Measurements from ENCODE around the gene RAB5IF. TPM values are rescaled to one million over a fixed set of nuclear protein-coding genes. Genes with fewer than 3 reads are reported as not detected.
A peak's percentile ranks its signal among the peaks of the same experiment; 100 is the strongest.

Gene RAB5IF
- total and polyA plus RNA-seq, 9 of the 15 experiments (the other 6 are each of a cell fraction or from before 2014, with no cell fraction given) = 26.5 to 198 (median 134) TPM

GRCh38 chr20:36605399-36606157, at the start of gene RAB5IF (continued):
- TF ChIP-seq ZNF277 (CRISPR knock-in tag; IDR thresholded peaks at IDR 0.05; ENCODE audit: borderline replicate concordance) (no peak), TSHZ1 (CRISPR knock-in tag; IDR thresholded peaks at IDR 0.05) (no peak), NEUROD1 (IDR thresholded peaks at IDR 0.05; ENCODE audit: borderline replicate concordance, low read depth, low read length, partially characterized antibody) (peak; percentile 52), UBTF (IDR thresholded peaks at IDR 0.05; ENCODE audit: borderline replicate concordance in 1 of 2, low read depth in 2 of 2, low read length in 2 of 2) (peak; percentile 16 to 50; a peak in 1 of 4 replicates), ZNF586 (CRISPR knock-in tag; conservative IDR thresholded peaks at IDR 0.05) (no peak), HSF4 (CRISPR knock-in tag; IDR thresholded peaks at IDR 0.05; ENCODE audit: borderline replicate concordance) (no peak), TARDBP (IDR thresholded peaks at IDR 0.05) (no peak), KDM2B (CRISPR knock-in tag; IDR thresholded peaks at IDR 0.05) (no peak), TCF3 (CRISPR knock-in tag; IDR thresholded peaks at IDR 0.05) (0 out of 2 replicates have a peak, but pooled peaks have one; percentile 25), POLR2A (conservative IDR thresholded peaks at IDR 0.05) (peak; percentile 91), ZNF232 (CRISPR knock-in tag; IDR thresholded peaks at IDR 0.05) (no peak), ZBTB9 (CRISPR knock-in tag; IDR thresholded peaks at IDR 0.05) (0 out of 2 replicates have a peak, but pooled peaks have one; percentile 4), ARID4B (CRISPR knock-in tag; IDR thresholded peaks at IDR 0.05) (peak; percentile 82)

All from K562 (cell line).